GM20431 (cell line): ENCODE data around the gene GSTM4.
"Not testable (repeated sequence)": the region's sequence is repeated elsewhere in the genome, so short reads cannot be mapped to it uniquely, and the experiment has no call there.

Source experiments
- in situ Hi-C: fragments of 300-500 bp; cut with MseI, MboI; formaldehyde crosslinking; loops from one replicate; pipeline ENCODE4 v1.15.0; 2020; ENCODE audit warnings: low sequenced_read_pairs; ENCODE audit not compliant: unreplicated experiment

Gene GSTM4

DNA sequence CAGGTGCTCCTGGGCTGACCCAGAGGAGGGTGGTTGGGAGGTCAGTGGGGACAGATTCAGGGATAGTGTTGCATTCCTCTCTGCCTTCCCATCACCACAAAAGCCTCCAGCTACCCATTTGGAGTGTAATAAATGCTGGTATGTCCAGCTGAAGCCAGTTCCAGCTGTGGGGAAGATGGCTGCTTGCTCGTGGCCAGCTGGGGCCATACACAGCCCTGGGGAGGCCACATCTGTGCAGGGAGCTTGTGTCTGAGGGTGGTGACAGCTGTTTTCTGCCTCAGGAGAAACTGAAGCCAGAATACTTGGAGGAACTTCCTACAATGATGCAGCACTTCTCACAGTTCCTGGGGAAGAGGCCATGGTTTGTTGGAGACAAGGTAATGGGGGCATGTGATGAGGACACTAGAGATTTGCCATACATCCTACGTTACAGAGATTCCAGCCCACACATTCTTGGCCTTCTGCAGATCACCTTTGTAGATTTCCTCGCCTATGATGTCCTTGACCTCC, 2.7 kb downstream of the GSTM4 start:
- in situ Hi-C loops: loop anchor here (25.0 kb wide), 1 partner anchor 104 kb away; the partner anchor contains the start of gene EPS8L3

DNA sequence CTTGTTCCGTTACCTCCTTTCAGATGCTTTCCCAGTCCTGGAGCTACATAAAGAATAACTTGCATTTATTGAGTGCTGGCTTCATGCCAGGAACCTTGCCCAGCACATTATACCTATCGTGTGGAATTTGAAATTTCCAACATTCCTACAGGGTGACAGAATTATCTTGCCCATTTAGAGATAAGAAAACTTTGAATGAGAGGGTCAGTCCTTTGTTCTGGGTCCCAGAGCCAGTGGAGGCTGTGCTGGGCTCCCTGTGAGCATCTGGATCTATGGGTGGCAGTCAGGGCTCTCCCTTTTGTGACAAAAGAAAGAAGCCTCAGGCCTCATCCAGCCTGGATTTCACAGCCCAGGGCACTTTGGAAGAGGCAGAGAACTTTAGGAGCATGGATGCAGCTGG, 3.2 kb downstream of the GSTM4 start:
- in situ Hi-C loops: loop anchor here (25.0 kb wide), 1 partner anchor 103 kb away; the partner anchor contains the start of gene EPS8L3

DNA sequence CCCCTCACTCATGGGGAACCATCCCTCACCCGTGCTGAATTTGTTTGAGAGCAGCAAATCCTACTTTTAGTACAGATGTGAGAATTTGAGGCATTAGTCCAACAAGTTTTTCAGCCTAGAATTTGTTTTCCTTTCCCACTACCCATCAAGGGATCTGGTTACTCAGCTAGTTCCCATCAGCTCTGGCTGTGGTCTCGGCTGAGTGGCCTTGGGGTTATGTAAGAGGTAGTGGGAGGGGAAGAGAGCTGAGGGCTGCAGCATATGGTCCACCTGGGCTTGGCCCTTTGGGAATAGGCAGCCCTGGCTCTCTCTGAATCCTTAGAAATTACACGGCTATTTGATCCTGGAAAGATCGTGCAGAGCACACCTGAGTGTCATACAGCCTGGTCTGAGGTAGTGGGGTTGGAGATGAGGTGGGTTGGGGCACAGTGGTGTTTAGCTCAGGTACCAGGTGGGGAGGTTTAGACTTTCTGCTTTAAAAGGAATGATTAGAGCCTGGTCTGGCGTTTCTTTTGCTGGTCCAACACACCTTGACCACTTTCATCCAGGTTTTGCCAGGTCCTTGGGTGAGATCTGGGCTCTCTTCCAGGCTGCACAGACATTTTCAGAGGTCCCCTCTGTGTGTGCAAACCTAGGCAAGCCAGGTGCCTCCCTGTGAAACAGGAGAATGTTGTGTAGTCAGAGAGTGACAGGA, 4.2 kb downstream of the GSTM4 start:
- in situ Hi-C loops: loop anchor here (25.0 kb wide), 1 partner anchor 102 kb away; the partner anchor contains the start of gene EPS8L3

DNA sequence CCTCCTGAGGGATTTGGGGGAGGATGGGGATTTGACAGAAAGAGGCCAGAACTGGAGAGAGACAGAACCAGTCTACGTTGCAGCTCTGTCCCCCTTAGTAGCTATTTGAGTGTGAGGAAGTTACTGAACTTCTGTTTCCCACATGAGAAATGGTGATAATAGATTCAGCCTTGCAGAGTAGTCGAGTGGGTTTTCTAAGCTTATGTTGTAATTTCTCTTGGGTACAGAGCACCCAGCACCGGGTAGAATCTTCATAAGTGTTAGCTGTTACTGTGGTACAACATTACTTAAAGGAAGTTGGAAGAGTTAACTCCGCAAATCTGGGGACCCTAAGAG, 4.8 kb downstream of the GSTM4 start:
- in situ Hi-C loops: loop anchor here (25.0 kb wide), 1 partner anchor 102 kb away; the partner anchor contains the start of gene EPS8L3

DNA sequence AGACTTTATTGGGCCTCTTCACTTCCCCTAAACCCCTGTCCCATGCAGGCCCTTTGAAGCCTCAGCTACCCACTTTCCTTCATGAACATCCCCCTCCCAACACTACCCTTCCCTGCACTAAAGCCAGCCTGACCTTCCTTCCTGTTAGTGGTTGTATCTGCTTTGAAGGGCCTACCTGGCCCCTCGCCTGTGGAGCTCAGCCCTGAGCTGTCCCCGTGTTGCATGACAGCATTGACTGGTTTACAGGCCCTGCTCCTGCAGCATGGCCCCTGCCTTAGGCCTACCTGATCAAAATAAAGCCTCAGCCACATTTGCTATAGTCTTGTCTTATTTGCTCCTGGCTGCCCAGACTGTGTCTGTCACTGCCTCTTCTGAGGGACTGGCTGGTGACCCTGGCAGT, 5.5 kb downstream of the GSTM4 start:
- in situ Hi-C loops: loop anchor here (25.0 kb wide), 1 partner anchor 101 kb away; the partner anchor contains the start of gene EPS8L3

DNA sequence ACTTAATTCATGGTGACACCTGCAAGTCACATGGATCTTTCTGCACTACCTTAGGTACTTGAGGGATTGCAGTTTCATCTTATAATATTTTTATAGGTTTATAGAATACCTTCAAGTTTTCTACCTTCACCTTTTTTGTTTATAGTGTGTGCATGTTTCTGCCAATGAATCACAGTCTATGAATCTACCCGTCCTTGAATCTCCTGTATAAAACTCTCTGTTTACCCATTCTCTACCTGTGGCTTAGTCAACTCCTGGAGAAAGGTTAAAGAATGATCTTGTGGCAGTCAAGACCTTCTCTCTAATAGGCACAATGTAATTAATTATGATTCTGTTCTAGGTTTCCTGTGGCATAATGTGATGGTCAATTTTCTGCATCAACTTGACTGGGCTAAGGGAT, 8.8 kb downstream of the GSTM4 start:
- in situ Hi-C loops: loop anchor here (25.0 kb wide), 1 partner anchor 98 kb away; the partner anchor contains the start of gene EPS8L3

DNA sequence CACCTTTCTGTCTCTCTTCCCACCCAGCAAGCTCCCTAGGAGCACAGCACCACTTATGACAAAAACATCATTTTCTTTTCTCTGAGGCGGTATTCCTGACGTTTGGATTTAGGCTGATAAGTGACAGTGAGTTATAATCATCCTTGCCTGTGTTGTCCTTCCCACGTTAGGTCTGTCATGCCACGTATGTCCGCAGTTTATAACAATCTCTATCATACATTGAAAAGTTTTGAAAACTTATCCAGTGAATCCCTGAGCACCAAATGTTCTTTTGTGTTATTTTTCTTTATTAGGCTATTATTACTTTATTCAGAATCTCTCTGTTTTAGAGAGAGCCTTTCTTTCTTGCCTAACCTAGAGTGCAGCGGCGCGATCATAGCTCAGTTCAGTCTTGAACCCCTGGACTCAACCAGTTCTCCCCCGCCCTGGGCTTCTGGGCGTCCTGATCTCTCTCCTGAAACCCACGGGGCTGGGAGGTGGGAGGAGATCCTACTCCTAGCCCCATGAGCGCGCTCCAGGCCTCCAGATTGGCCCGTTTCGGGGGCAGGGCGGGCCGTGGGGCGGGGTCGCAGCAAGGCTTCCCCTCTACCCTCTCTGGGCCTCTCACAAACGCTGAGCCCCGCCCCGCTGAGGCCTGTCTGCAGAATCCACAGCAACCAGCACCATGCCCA, 11.7 kb downstream of the GSTM4 start, which contains the start of gene GSTM2:
Gene GSTM2, plus strand, starts transcription at position 606 of the 671 bp plus-strand sequence. Its CDS starts 59 bp downstream, at position 665.
- in situ Hi-C loops: loop anchor here (25.0 kb wide), 1 partner anchor 95 kb away; the partner anchor contains the start of gene EPS8L3

DNA sequence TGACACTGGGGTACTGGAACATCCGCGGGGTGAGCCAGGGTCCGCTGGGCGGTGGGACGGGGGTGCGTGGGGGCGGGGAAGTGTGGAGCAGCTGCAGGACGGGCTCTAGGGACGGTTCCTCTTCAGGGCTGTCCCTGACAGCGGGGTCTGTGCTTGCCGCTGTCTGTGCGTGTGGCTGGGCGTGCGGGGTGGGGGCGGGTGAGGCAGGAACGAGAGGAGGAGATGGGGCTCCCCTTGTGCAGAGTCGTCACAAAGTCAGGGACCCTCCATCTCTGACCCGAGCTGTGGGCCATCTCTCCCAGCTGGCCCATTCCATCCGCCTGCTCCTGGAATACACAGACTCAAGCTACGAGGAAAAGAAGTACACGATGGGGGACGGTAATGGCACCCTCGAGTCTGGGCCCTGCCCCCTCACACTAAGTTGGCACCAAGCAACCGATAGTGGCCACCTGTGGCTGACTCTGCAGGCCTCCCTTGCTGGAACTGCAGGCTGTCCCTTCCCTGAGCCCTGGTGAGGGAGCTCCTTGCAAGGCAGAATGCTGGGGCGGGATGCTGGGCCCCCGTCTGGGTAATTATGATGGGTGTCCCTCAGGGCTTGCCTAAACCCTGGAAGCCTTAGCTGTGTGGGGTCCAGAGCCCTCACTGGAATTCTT, 12.3 kb downstream of the GSTM4 start:
- in situ Hi-C loops: loop anchor here (25.0 kb wide), 1 partner anchor 94 kb away; the partner anchor contains the start of gene EPS8L3

DNA sequence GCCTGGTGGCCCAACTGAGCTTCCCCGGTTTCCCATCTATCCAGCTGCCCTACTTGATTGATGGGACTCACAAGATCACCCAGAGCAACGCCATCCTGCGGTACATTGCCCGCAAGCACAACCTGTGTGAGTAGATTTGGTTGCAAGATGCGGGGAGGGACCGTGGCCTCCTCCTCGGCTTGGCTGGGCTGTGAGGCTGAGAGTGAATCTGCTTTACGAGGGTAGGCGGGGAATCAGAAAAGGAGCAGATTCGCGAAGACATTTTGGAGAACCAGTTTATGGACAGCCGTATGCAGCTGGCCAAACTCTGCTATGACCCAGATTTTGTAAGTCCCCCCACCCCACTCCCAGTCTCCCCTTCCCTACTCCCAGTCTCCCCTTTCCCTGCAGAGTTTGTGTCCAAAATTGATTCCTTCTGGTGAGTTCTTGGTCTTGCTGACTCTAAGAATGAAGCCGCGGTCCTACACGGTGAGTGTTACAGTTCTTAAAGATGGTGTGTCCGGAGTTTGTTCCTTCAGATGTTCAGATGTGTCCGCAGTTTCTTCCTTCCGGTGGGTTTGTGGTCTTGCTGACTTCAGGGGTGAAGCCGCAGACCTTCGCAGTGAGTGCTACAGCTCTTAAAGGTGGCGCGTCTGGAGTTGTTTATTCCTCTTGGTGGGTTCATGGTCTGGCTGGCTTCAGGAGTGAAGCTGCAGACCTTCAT, 13.5 kb downstream of the GSTM4 start:
- in situ Hi-C loops: loop anchor here (25.0 kb wide), 1 partner anchor 93 kb away; the partner anchor contains the start of gene EPS8L3

DNA sequence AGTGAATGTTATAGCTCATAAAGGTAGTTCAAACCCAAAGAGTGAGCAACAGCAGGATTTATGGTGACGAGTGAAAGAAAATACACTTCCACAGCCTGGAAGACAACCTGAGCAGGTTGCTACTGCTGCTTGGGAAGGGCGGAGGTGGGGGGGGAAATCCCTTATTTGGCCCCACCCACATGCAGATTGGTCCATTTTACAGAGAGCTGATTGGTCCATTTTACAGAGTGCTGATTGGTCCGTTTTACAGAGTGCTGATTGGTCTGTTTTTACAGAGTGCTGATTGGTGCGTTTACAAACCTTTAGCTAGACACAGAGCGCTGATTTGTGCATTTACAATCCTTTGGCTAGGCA, 14.0 kb downstream of the GSTM4 start:
- in situ Hi-C loops: loop anchor here (25.0 kb wide), 1 partner anchor 92 kb away; the partner anchor contains the start of gene EPS8L3

DNA sequence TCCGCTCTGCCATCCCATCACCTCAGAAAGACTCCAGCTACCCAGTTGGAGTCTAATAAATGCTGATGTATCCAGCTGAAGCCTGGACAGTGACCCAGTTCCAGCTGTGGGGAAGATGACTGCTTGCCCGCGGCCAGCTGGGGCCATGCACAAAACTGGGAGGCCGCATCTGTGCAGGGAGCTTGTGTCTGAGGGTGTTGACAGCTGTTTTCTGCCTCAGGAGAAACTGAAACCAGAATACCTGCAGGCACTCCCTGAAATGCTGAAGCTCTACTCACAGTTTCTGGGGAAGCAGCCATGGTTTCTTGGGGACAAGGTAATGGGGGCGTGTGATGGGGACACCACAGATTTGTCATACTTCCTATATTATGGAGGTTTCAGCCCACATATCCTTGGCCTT, 15.2 kb downstream of the GSTM4 start:
- in situ Hi-C loops: loop anchor here (25.0 kb wide), 1 partner anchor 91 kb away; the partner anchor contains the start of gene EPS8L3

DNA sequence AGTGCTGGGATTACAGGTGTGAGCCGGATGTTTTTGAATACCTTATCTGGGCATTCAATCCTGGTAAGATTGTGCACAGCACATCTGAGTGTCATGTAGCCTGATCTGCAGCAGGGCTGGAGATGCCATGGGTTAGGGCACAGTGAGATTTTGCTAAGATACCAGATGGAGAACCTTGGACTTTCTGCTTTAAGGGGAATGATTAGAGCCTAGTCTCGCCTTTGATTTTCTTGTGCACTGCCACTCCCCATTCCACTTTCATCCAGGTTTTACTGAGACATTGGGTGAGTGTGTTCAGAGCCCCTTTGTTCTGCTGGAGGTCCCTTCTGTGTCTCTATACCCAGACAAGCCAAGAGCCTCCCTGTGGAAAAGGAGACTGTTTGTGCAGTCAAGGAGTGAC, 18.0 kb downstream of the GSTM4 start:
- in situ Hi-C loops: loop anchor here (25.0 kb wide), 1 partner anchor 88 kb away; the partner anchor contains the start of gene EPS8L3

DNA sequence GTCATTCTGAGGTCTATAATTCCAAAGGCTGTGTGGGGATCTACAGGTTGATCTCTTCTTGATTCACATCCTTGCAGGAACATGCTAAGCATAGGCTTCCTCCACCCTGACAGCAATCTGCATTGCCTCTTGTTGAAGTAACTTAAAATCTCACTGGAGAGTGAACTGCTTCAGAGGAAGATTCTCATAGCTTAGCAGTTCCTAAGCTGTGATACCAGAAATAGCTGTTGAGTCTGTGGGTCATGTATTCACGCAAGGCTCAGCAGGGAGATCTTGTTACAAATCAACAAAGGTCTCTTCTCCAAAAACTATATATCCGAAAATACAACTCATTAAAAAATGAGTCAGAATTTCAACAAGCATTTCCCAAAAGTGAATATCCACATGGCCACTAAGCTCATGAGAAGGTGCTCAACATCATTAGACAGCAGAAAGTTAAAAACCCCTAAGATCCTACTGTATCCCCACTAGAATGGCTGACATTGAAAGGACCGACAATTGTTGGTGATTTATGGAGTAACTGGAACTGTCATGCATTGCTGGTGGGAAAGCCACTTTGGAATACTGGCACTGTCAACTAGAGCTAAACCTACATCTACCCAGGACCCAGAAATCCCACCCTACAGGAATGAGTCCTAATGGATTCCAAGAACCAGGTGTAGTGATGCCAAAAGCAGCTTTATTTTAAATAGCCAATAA, 20.9 kb downstream of the GSTM4 start:
- in situ Hi-C loops: not testable (repeated sequence)

DNA sequence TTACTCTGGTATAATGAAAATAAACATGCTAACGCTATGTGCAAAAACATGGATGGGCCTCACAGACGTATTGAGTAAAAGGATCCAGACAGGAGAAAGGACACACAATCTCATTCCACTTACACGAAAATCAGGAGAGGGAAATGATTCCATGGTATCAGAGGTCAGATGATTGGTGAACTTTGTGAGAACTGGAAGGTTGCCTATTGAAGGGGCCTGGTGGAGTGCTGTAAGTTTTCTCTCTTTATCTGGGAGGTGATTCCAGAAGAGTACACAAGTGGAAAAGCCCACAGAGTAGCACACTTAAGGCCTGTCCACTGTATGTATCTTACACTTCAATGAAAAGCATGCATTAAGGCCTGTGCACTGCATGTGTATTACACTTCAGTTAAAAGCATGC, 21.6 kb downstream of the GSTM4 start:
- in situ Hi-C loops: no loop called here

DNA sequence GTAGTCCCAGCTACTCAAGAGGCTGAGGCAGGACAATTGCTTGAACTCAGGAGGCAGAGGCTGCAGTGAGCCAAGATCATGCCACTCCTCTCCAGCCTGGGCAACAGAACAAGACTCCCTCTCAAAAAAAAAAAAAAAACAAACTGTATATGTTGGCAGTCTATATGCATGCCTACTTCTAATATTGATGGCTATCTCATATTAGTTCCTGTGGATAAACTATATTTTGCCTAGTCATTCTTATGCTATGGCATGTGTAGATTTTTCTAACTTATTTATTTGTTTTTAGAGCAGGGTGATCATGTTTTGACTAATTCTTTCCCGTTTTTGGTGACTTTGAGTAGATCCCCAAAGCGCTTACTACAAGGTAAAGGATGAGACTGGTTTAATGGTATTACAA, 22.7 kb downstream of the GSTM4 start:
- in situ Hi-C loops: not testable (repeated sequence)

DNA sequence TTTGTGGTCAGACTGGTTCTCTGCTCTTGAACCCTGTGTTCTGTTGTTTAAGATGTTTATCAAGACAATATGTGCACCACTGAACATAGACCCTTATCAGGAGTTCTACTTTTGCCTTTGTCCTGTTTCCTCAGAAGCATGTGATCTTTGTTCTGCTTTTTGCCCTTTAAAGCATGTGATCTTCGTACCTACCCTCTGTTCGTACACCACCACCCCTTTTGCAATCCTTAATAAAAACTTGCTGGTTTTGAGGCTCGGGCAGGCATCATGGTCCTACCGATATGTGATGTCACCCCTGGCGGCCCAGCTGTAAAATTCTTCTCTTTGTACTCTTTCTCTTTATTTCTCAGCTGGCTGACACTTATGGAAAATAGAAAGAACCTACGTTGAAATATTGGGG, 28.9 kb downstream of the GSTM4 start:
- in situ Hi-C loops: not testable (repeated sequence)

DNA sequence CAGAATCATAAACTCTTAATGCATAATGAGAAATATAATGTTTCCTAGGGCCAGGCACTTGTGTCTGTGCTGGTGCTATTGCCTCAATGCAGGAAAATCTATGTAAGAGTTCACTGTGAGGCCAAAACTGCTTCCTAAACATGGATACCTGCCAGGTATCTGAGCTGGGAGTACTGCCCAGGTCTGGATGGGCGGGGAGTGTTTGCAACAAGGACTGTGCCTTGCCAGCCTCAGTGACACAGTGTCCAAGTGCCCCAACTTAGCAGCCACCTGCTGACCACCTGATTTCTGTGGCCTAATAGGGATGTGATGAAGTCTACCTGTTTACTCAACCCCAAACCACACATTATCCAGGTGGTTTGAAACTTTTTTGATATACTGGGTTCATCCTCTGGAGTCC, 29.5 kb downstream of the GSTM4 start:
- in situ Hi-C loops: not testable (repeated sequence)

DNA sequence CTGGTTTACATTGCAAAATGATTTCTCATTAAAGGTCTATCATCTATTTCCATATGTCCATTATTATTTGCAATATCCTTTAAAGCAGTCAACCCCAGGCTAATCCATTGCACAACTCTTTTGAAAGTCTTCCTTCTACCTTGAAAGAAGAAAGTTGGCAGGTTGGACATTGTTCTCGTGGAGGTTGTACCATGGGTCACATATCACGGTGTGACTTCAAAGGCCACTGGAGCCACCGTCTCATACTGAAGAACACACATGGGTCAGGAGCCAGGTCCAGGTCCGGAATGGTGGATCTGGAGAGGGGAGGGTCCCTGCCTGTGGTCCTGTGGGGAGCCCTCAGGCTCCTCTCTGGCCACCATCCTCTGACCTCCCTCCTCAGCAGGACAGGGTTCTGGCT, 30.0 kb downstream of the GSTM4 start:
- in situ Hi-C loops: not testable (repeated sequence)

DNA sequence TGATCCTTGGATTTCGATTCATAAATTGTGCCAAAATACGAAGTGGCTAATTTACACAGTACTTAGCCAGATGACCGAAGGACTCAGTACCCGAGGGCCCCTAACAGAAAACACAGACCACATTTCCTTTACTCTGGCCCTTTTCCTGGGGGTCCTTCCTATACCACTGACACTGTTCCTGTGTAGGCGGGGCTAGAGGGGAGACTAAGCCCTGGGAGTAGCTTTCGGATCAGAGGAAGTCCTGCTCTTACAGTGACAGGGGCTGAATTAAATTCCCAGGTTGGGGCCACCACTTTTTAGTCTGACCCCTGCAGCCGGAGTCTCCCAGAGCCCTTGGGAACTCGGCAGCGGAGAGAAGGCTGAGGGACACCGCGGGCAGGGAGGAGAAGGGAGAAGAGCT, 31.2 kb downstream of the GSTM4 start:
- in situ Hi-C loops: not testable (repeated sequence)
